Mucosa of gallbladder (tissue), 1 donor: Measurements from ENCODE around the gene CFAP410. TPM values are rescaled to one million over a fixed set of nuclear protein-coding genes. Genes with fewer than 3 reads are reported as not detected.
"Not testable (repeated sequence)": the region's sequence is repeated elsewhere in the genome, so short reads cannot be mapped to it uniquely, and the experiment has no call there.

Experiments
- DNase-seq: peaks from one replicate; pipeline ENCODE4 v3.0.0-alpha.2; 2020; ENCODE audit warnings: low spot score
- total RNA-seq: library from RNA; stranded (reverse); gene quantifications from one replicate; pipeline ENCODE4 v1.2.1, GENCODE V29; 2021
- donor health status: DM: no; HTN: no; CAD: no.

The CFAP410 gene
- total RNA-seq, 1 donor from 2014 or later: 24.7 TPM

- no peak for DNase-seq
These were observed 11.7 kb upstream of the CFAP410 start for GRCh38 chr21:44350773-44351481.

- DNase-seq: no peak
These were observed 10.9 kb upstream of the CFAP410 start for GRCh38 chr21:44349847-44350772.

GRCh38 chr21:44349416-44349846 lies 10.2 kb upstream of the CFAP410 start:
- no peak for DNase-seq

- DNase-seq: no peak
These were observed 9.7 kb upstream of the CFAP410 start for GRCh38 chr21:44348861-44349260.

GRCh38 chr21:44347911-44348451 lies 8.8 kb upstream of the CFAP410 start:
- DNase-seq: no peak

- no peak for DNase-seq
These were observed 6.3 kb upstream of the CFAP410 start for GRCh38 chr21:44345495-44345894.

- no peak for DNase-seq
These were observed 5.5 kb upstream of the CFAP410 start for GRCh38 chr21:44344541-44345183.

- DNase-seq: not testable (repeated sequence)
These were observed 3.8 kb upstream of the CFAP410 start for GRCh38 chr21:44342981-44343380.

- DNase-seq: not testable (repeated sequence)
These were observed 2.7 kb upstream of the CFAP410 start for GRCh38 chr21:44341726-44342458.

GRCh38 chr21:44337941-44338895 lies 972 bp downstream of the CFAP410 start:
- DNase-seq: peak; percentile 67

- no peak for DNase-seq
These were observed 1.7 kb downstream of the CFAP410 start for GRCh38 chr21:44337449-44337848.

GRCh38 chr21:44335266-44336059 lies 3.7 kb downstream of the CFAP410 start:
- DNase-seq: no peak

GRCh38 chr21:44334329-44335030 lies 4.7 kb downstream of the CFAP410 start:
- DNase-seq: no peak

GRCh38 chr21:44333509-44334328 lies 5.5 kb downstream of the CFAP410 start:
- no peak for DNase-seq

GRCh38 chr21:44332965-44333364 lies 6.2 kb downstream of the CFAP410 start:
- DNase-seq: no peak

GRCh38 chr21:44332383-44332782 lies 6.8 kb downstream of the CFAP410 start:
- no peak for DNase-seq

- DNase-seq: no peak
These were observed 7.4 kb downstream of the CFAP410 start for GRCh38 chr21:44331650-44332307.
